Measurements from ENCODE around the gene AURKAIP1.
"Not testable (repeated sequence)": the region's sequence is repeated elsewhere in the genome, so short reads cannot be mapped to it uniquely, and the experiment has no call there.

The AURKAIP1 gene

GRCh38 chr1:1385931-1386330, 10.9 kb upstream of the AURKAIP1 start:
- no peak for DNase-seq (ENCODE audit: low read depth)

- DNase-seq (ENCODE audit: low read depth), result not testable (repeated sequence)
Observed at GRCh38 chr1:1385339-1385738, 10.3 kb upstream of the AURKAIP1 start.

- DNase-seq (ENCODE audit: low read depth), result no peak
Observed at GRCh38 chr1:1381294-1381693, 6.3 kb upstream of the AURKAIP1 start.

- DNase-seq (ENCODE audit: low read depth), result no peak
Observed at GRCh38 chr1:1380860-1381259, 5.9 kb upstream of the AURKAIP1 start.

- no peak for DNase-seq (ENCODE audit: low read depth)
Observed at GRCh38 chr1:1377540-1378205, 2.7 kb upstream of the AURKAIP1 start.

- no peak for DNase-seq (ENCODE audit: low read depth)
Observed at GRCh38 chr1:1376551-1377226, 1.7 kb upstream of the AURKAIP1 start.

GRCh38 chr1:1374589-1374928, 448 bp downstream of the AURKAIP1 start:
- no peak for DNase-seq (ENCODE audit: low read depth)

GRCh38 chr1:1373815-1374588, 1.0 kb downstream of the AURKAIP1 start:
- peak; percentile 17 for DNase-seq (ENCODE audit: low read depth)

GRCh38 chr1:1373051-1373814, 1.8 kb downstream of the AURKAIP1 start:
- no peak for DNase-seq (ENCODE audit: low read depth)

- no peak for DNase-seq (ENCODE audit: low read depth)
Observed at GRCh38 chr1:1371746-1372711, 3.0 kb downstream of the AURKAIP1 start.

- no peak for DNase-seq (ENCODE audit: low read depth)
Observed at GRCh38 chr1:1371364-1371745, 3.7 kb downstream of the AURKAIP1 start.

GRCh38 chr1:1370771-1371300, 4.2 kb downstream of the AURKAIP1 start:
- no peak for DNase-seq (ENCODE audit: low read depth)

GRCh38 chr1:1370094-1370493, 4.9 kb downstream of the AURKAIP1 start:
- not testable (repeated sequence) for DNase-seq (ENCODE audit: low read depth)

GRCh38 chr1:1367315-1367714, 7.7 kb downstream of the AURKAIP1 start:
- DNase-seq (ENCODE audit: low read depth), result no peak

- DNase-seq (ENCODE audit: low read depth), result no peak
Observed at GRCh38 chr1:1366699-1367066, 8.3 kb downstream of the AURKAIP1 start.

- no peak for DNase-seq (ENCODE audit: low read depth)
Observed at GRCh38 chr1:1365875-1366698, 8.9 kb downstream of the AURKAIP1 start.

- no peak for DNase-seq (ENCODE audit: low read depth)
Observed at GRCh38 chr1:1364266-1364665, 10.7 kb downstream of the AURKAIP1 start.

GRCh38 chr1:1361982-1362423, 13.0 kb downstream of the AURKAIP1 start:
- DNase-seq (ENCODE audit: low read depth), result peak; percentile 88

- DNase-seq (ENCODE audit: low read depth), result no peak
Observed at GRCh38 chr1:1361233-1361981, 13.6 kb downstream of the AURKAIP1 start.

Data from iris pigment epithelial cell (primary cell).